Fibroblast of mammary gland (primary cell): Measurements from ENCODE around the gene SPRN.
"Not testable (repeated sequence)": the region's sequence is repeated elsewhere in the genome, so short reads cannot be mapped to it uniquely, and the experiment has no call there.

Experiments used
- DNase-seq: peaks from one replicate; pipeline ENCODE4 v3.0.0-alpha.2; 2010; ENCODE audit warnings: low read depth
- H3K4me3 ChIP-seq: 2 replicates; pipeline ENCODE4 v1.5.1; 2011; ENCODE audit warnings: low read depth, mild to moderate bottlenecking, low read length, moderate library complexity; ENCODE audit not compliant: control insufficient read depth
- TF ChIP-seq, protein P1 (sequence below): conservative IDR thresholded peaks from 2 replicates; pipeline ENCODE4 v1.5.1; 2011; ENCODE audit warnings: low read depth, low read length, inconsistent platforms; ENCODE audit not compliant: control insufficient read depth, insufficient read depth

Gene SPRN, protein sequence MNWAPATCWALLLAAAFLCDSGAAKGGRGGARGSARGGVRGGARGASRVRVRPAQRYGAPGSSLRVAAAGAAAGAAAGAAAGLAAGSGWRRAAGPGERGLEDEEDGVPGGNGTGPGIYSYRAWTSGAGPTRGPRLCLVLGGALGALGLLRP

DNA sequence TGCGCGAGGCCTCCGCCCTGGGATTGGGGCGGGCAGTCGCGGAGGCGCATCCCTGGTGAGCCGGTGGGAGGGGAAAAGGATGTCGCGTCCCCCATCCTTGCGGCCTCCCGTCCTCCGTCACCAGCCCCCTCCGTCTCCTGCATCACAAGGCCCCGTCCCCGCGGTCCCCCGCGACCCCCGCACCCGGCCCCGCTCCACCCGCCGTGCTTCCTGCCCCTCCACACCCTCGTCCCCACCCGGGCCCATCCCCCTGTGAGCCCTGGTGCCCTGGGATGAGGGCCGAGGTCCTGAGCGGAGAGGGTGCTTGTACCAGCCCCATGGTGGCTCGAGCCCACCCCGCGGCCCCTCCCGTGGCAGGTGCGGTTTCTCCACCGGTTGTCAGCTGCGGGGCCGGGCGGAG, at the start of gene SPRN:
Gene SPRN (minus strand): TSS at position 25 of the 400 bp plus-strand sequence. CDS start 944 bp downstream, outside the sequence.
- not testable (repeated sequence) for H3K4me3 ChIP-seq, DNase-seq

DNA sequence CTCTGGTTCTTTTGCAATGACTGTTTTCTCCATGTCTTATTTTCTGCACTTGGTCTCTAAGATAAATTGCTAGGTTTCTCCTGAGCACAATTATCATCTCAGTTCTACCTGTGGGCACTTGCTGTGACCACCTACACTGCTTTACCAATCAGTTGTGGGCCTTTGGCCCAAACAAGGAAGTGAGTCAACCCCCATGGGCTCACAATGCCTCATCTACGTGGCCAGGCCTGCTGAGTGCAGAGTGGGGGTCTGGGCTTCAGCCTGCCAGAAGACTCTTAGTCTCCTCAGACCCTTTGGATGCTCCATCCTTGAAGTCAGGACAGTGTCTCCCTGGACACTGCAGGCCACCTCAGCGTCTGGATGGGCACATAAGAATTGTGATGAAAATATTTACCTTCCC, 49.6 kb upstream of the SPRN start:
- DNase-seq = no peak
- H3K4me3 ChIP-seq = no peak overlapping the region
- TF ChIP-seq, protein P1, sequence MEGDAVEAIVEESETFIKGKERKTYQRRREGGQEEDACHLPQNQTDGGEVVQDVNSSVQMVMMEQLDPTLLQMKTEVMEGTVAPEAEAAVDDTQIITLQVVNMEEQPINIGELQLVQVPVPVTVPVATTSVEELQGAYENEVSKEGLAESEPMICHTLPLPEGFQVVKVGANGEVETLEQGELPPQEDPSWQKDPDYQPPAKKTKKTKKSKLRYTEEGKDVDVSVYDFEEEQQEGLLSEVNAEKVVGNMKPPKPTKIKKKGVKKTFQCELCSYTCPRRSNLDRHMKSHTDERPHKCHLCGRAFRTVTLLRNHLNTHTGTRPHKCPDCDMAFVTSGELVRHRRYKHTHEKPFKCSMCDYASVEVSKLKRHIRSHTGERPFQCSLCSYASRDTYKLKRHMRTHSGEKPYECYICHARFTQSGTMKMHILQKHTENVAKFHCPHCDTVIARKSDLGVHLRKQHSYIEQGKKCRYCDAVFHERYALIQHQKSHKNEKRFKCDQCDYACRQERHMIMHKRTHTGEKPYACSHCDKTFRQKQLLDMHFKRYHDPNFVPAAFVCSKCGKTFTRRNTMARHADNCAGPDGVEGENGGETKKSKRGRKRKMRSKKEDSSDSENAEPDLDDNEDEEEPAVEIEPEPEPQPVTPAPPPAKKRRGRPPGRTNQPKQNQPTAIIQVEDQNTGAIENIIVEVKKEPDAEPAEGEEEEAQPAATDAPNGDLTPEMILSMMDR = no peak

- no peak overlapping the region for H3K4me3 ChIP-seq
- TF ChIP-seq, protein P1 = no peak
- no peak for DNase-seq
These were observed 48.8 kb upstream of the SPRN start for GRCh38 chr10:133473270-133473669.

DNA sequence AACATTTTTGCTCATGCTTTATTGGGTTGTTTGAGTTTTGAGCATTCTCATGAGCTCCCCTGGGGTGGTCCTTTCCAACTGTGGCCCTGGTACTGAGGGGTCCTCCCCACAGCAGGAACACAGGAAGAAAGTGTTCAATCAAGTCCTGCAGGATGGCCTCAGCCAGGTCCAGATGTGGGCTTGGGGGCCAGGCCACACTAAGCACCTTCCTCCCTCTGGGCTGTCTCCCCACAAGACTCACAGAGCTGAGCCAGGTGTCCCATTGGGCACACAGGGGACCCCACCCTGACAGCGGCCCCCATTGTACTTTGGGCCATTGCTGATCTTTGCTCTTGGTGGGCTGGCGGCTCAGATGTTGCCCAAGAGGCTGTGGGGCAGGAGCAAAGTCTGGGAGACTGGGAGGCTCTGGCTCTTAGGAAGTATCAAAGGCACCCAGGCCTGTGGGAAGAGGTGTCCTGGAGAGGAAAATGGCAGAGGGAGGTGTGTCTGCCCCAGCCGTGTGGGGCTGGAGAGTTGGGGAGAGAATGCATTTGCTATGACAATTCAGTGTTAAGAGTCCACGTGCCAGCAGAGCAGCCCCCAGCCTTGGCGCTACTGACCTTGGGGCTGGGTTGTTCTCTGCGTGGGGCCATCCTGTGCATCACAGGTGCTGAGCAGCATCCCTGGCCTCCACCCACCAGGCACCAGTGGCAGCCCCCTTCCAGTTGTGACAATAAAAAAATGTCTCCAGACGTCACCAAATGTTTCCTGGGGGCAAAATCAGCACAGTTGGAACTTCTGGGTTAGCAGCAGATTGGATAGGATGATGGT, 47.1 kb upstream of the SPRN start:
- TF ChIP-seq, protein P1 = no peak
- no peak overlapping the region for H3K4me3 ChIP-seq
- DNase-seq = no peak

- H3K4me3 ChIP-seq, DNase-seq: not testable (repeated sequence)
These were observed 44.8 kb upstream of the SPRN start for GRCh38 chr10:133469205-133469604.

GRCh38 chr10:133467286-133467911, 43.0 kb upstream of the SPRN start:
- TF ChIP-seq, protein P1 = no peak
- no peak for DNase-seq
- no peak overlapping the region for H3K4me3 ChIP-seq

- H3K4me3 ChIP-seq = no peak overlapping the region
- TF ChIP-seq, protein P1 = no peak
- DNase-seq = no peak
These were observed 42.4 kb upstream of the SPRN start for GRCh38 chr10:133466683-133467275.
